Ureter (tissue), 1 donor: Measurements from ENCODE around the gene SERPINA6. TPM values are rescaled to one million over a fixed set of nuclear protein-coding genes. Genes with fewer than 3 reads are reported as not detected.
A peak's percentile ranks its signal among the peaks of the same experiment; 100 is the strongest.
"Not testable (repeated sequence)": the region's sequence is repeated elsewhere in the genome, so short reads cannot be mapped to it uniquely, and the experiment has no call there.

ENCODE experiments used
- DNase-seq: peaks from one replicate; pipeline ENCODE4 v3.0.0-alpha.2; 2020; ENCODE audit warnings: low spot score
- total RNA-seq: library from RNA; stranded (reverse); gene quantifications from one replicate; pipeline ENCODE4 v1.2.4, GENCODE V29; 2023
- donor health status: DM: yes; HTN: yes; CAD: no.

SERPINA6 gene
- total RNA-seq, 1 donor from 2014 or later = not detected

- no peak for DNase-seq
These were observed 5.1 kb upstream of the SERPINA6 start for GRCh38 chr14:94328196-94328595.

GRCh38 chr14:94321421-94322271, 1.5 kb downstream of the SERPINA6 start:
- no peak for DNase-seq

- peak; percentile 58 for DNase-seq
These were observed 2.9 kb downstream of the SERPINA6 start for GRCh38 chr14:94320243-94320642.

GRCh38 chr14:94317259-94317658, 5.9 kb downstream of the SERPINA6 start:
- DNase-seq = no peak

- DNase-seq = no peak
These were observed 6.4 kb downstream of the SERPINA6 start for GRCh38 chr14:94316692-94317091.

- DNase-seq = no peak
These were observed 8.2 kb downstream of the SERPINA6 start for GRCh38 chr14:94314890-94315289.

- DNase-seq = no peak
These were observed 9.0 kb downstream of the SERPINA6 start for GRCh38 chr14:94313991-94314655.

GRCh38 chr14:94312481-94313246, 10.5 kb downstream of the SERPINA6 start:
- no peak for DNase-seq

GRCh38 chr14:94310248-94310647, 12.9 kb downstream of the SERPINA6 start:
- DNase-seq = no peak

GRCh38 chr14:94309721-94310120, 13.4 kb downstream of the SERPINA6 start:
- no peak for DNase-seq

GRCh38 chr14:94307410-94307992, 15.6 kb downstream of the SERPINA6 start:
- DNase-seq = no peak

GRCh38 chr14:94306047-94306978, 16.8 kb downstream of the SERPINA6 start:
- DNase-seq = no peak

GRCh38 chr14:94305620-94306019, 17.5 kb downstream of the SERPINA6 start:
- no peak for DNase-seq

- no peak for DNase-seq
These were observed 18.9 kb downstream of the SERPINA6 start for GRCh38 chr14:94304243-94304642.

- no peak for DNase-seq
These were observed 20.0 kb downstream of the SERPINA6 start for GRCh38 chr14:94303111-94303510.

GRCh38 chr14:94298130-94298529, 25.0 kb downstream of the SERPINA6 start:
- no peak for DNase-seq

- not testable (repeated sequence) for DNase-seq
These were observed 27.0 kb downstream of the SERPINA6 start for GRCh38 chr14:94296181-94296545.

- DNase-seq = no peak
These were observed 27.6 kb downstream of the SERPINA6 start for GRCh38 chr14:94295360-94296180.

GRCh38 chr14:94293578-94293924, 29.6 kb downstream of the SERPINA6 start:
- no peak for DNase-seq
